T-helper 2 cell (primary cell): ENCODE data around the gene HEXD.
"Not testable (repeated sequence)": the region's sequence is repeated elsewhere in the genome, so short reads cannot be mapped to it uniquely, and the experiment has no call there.

ENCODE experiments used
- DNase-seq, 5 experiments: peaks; one replicate each; pipeline versions ENCODE4 v3.0.0 to v3.0.0-alpha.2; 2012 to 2022
- total RNA-seq, 2 donors: gene quantifications; one replicate each; lab custom pipeline; 2026; lab: John Stamatoyannopoulos, UW

The HEXD gene
- 18.7 to 42.4 reads per million in 2 donors for total RNA-seq

- DNase-seq = peak; percentile 70 to 94 (median 81)
Observed at GRCh38 chr17:82418001-82418986, at the start of gene HEXD, which contains the start of gene OGFOD3. TSS of gene HEXD (plus strand) at chr17:82418347. CDS start at chr17:82419800, 1,453 bp downstream. TSS of gene OGFOD3 (minus strand) at chr17:82418586. CDS start at chr17:82418485, 101 bp downstream.

- DNase-seq = no peak
Observed at GRCh38 chr17:82369211-82369610, 48.9 kb upstream of the HEXD start.

- DNase-seq = peak in 1 of 5 experiments; percentile 20
Observed at GRCh38 chr17:82370471-82371332, 47.4 kb upstream of the HEXD start.

GRCh38 chr17:82371333-82372248 lies 46.6 kb upstream of the HEXD start, which contains the start of gene UTS2R:
TSS of gene UTS2R (plus strand) at chr17:82371765. CDS start at chr17:82374325, 2,560 bp downstream.
- no peak for DNase-seq

GRCh38 chr17:82372249-82373071 lies 45.7 kb upstream of the HEXD start:
- DNase-seq = no peak

GRCh38 chr17:82373072-82373452 lies 45.1 kb upstream of the HEXD start:
- not testable (repeated sequence) for DNase-seq

GRCh38 chr17:82373731-82374625 lies 44.2 kb upstream of the HEXD start:
- no peak for DNase-seq

- DNase-seq = no peak
Observed at GRCh38 chr17:82374626-82375331, 43.4 kb upstream of the HEXD start.

GRCh38 chr17:82375359-82376041 lies 42.6 kb upstream of the HEXD start:
- no peak for DNase-seq

GRCh38 chr17:82376042-82376730 lies 42.0 kb upstream of the HEXD start:
- DNase-seq = no peak

GRCh38 chr17:82377294-82377693 lies 40.9 kb upstream of the HEXD start:
- DNase-seq = not testable (repeated sequence)

- no peak for DNase-seq
Observed at GRCh38 chr17:82377924-82378740, 40.0 kb upstream of the HEXD start.

- DNase-seq = no peak
Observed at GRCh38 chr17:82378741-82379021, 39.5 kb upstream of the HEXD start.

- DNase-seq = no peak
Observed at GRCh38 chr17:82380860-82381702, 37.1 kb upstream of the HEXD start.

- DNase-seq = not testable (repeated sequence)
Observed at GRCh38 chr17:82381703-82382009, 36.5 kb upstream of the HEXD start.

- DNase-seq = not testable (repeated sequence)
Observed at GRCh38 chr17:82382220-82382932, 35.8 kb upstream of the HEXD start.
